Sigmoid colon (tissue), 4 donors: ENCODE measurements around the gene PKP1.

Experiments
- CTCF ChIP-seq, 4 experiments: fragments of 450-650 bp in 3 of 4; fragments of 200-600 bp in 1 of 4; IDR thresholded peaks; one replicate each; pipeline ENCODE4 v1.5.1; 2016 to 2019; ENCODE audit warnings: antibody characterized with exemption in 4 of 4, mild to moderate bottlenecking in 3 of 4, moderate library complexity in 2 of 4
- EP300 ChIP-seq, 4 donors: sonication (generic); formaldehyde crosslinking; IDR thresholded peaks; one replicate each; pipeline ENCODE4 v1.6.1; 2017; ENCODE audit warnings: antibody characterized with exemption in 4 of 4
- POLR2AphosphoS5 ChIP-seq, 4 donors: sonication (generic); formaldehyde crosslinking; IDR thresholded peaks; one replicate each; pipeline ENCODE4 v1.6.1; 2017; ENCODE audit warnings: antibody characterized with exemption in 4 of 4

GRCh38 chr1:201300641-201301040, 17.3 kb downstream of the PKP1 start:
- no peak for TF ChIP-seq POLR2AphosphoS5 (IDR thresholded peaks at IDR 0.05)
- TF ChIP-seq CTCF (IDR thresholded peaks at IDR 0.05): no peak
- no peak for TF ChIP-seq EP300 (IDR thresholded peaks at IDR 0.05)
